ENCODE measurements around the gene NCOA3. TPM values are rescaled to one million over a fixed set of nuclear protein-coding genes. Genes with fewer than 3 reads are reported as not detected.

Gene NCOA3
- total and polyA plus RNA-seq, 2 of the 8 experiments (the other 6 are each of a cell fraction or from before 2014, with no cell fraction given), result 7.9 to 24.7 TPM

- Histone ChIP-seq H2AK5ac (ENCODE audit: low read depth, low read length) (no peak overlapping the region), H3K23me2 (ENCODE audit: low read depth, low read length) (no peaks in the 10 kb centered on the region), H3K9ac (replicated peaks in 1 of 4; ENCODE audit: extremely low read depth in 1 of 4, low read depth in 3 of 4, low read length in 3 of 4) (no peak overlapping the region), H4K5ac (ENCODE audit: insufficient read length, low read depth, low read length) (no peak overlapping the region), H3K27me3 (replicated peaks in 1 of 4; ENCODE audit: control insufficient read depth in 3 of 4, extremely low read depth in 1 of 4, insufficient read depth in 3 of 4, low read length in 3 of 4) (no peaks in the 10 kb centered on the region), H2AFZ (ENCODE audit: low read length) (no peak overlapping the region), H3K4me3 (ENCODE audit: extremely low read depth in 1 of 4, insufficient read depth in 2 of 4, low read depth in 3 of 4, low read length in 4 of 4) (no peak overlapping the region), H3K4me1 (replicated peaks in 1 of 4; ENCODE audit: control insufficient read depth in 3 of 4, insufficient read depth in 4 of 4, low read length in 3 of 4) (peaks cover 0 to 4% (median 1%) of the 10 kb centered on the region in 4 experiments; a peak in 6 of 7 replicates), H3K14ac (ENCODE audit: insufficient read length) (no peak overlapping the region), H2BK120ac (replicated peaks; ENCODE audit: low read depth, low read length) (no peak overlapping the region), H3K4ac (replicated peaks; ENCODE audit: insufficient read length, low read depth, low read length) (no peak overlapping the region), H3K36me3 (ENCODE audit: control insufficient read depth in 2 of 4, insufficient read depth in 4 of 4, low read length in 3 of 4) (peaks cover 0 to 23% (median 0%) of the 10 kb centered on the region in 4 experiments; a peak in 2 of 8 replicates), H3K4me2 (ENCODE audit: insufficient read depth in 1 of 2, low read depth in 2 of 2, low read length in 2 of 2) (no peak overlapping the region), H3K23ac (ENCODE audit: insufficient read length) (no peak overlapping the region), H2BK20ac (ENCODE audit: low read length) (no peak overlapping the region; the same call in 1 of the 2 replicates), H3K79me1 (ENCODE audit: low read depth, low read length) (no peaks in the 10 kb centered on the region), H2BK5ac (ENCODE audit: low read depth, low read length) (no peak overlapping the region), H4K20me1 (replicated peaks in 1 of 2; ENCODE audit: control insufficient read depth in 1 of 2, insufficient read depth in 2 of 2, low read length in 2 of 2) (no peaks in the 10 kb centered on the region), H2BK15ac (ENCODE audit: low read length) (no peak overlapping the region), H4K8ac (ENCODE audit: extremely low read depth, insufficient read depth, low read length) (no peak overlapping the region), H3K9me3 (ENCODE audit: insufficient read depth in 2 of 2, low read depth in 1 of 2, low read length in 1 of 2) (no peaks in the 10 kb centered on the region), H2BK12ac (ENCODE audit: low read depth, low read length) (no peak overlapping the region), H4K91ac (replicated peaks; ENCODE audit: insufficient read length, low read length) (no peak overlapping the region), H3K18ac (ENCODE audit: extremely low read depth, low read length) (no peak overlapping the region), H3K56ac (replicated peaks; ENCODE audit: insufficient read length, low read depth, low read length) (no peak overlapping the region), H3K79me2 (ENCODE audit: control insufficient read depth in 1 of 2, insufficient read depth in 2 of 2, low read length in 2 of 2) (no peaks in the 10 kb centered on the region), H3K27ac (ENCODE audit: low read depth, low read length) (no peak overlapping the region)
- TF ChIP-seq CTCF (IDR thresholded peaks at IDR 0.05; ENCODE audit: control extremely low read depth in 1 of 3, insufficient read depth in 1 of 3, low read depth in 1 of 3, low read length in 3 of 3) (no peak), TAF1 (IDR thresholded peaks at IDR 0.05; ENCODE audit: low read depth, low read length) (no peak), FOSL1 (IDR thresholded peaks at IDR 0.05; ENCODE audit: insufficient read depth, low read depth, low read length) (no peak), JUND (IDR thresholded peaks at IDR 0.05; ENCODE audit: low read length) (no peak), RFX5 (IDR thresholded peaks at IDR 0.05; ENCODE audit: borderline replicate concordance, low read depth, low read length) (no peak), E2F6 (IDR thresholded peaks at IDR 0.05) (no peak), SRF (IDR thresholded peaks at IDR 0.05; ENCODE audit: low read depth, low read length) (no peak), MAX (IDR thresholded peaks at IDR 0.05) (no peak), EP300 (IDR thresholded peaks at IDR 0.05; ENCODE audit: borderline replicate concordance in 1 of 2, low read depth in 2 of 2, low read length in 2 of 2) (no peak)
- FAIRE-seq (no peak), DNase-seq (ENCODE audit: low read depth in 1 of 2, low spot score in 2 of 2) (no peak)
- ChIA-PET CTCF (ENCODE audit: partially characterized antibody) (interaction anchor here (0.6 to 8.2 kb wide), 2 partner anchors 18 to 243 kb away, joined by 3 to 92 read pairs; no protein-coding TSS in a partner anchor), POLR2A (ENCODE audit: partially characterized antibody) (interaction anchor here (2.0 kb wide), 1 partner anchor 12 kb away, joined by 4 read pairs; no protein-coding TSS in a partner anchor)
- 94% methylated on average over 7 of the region's 7 CpGs; no CpG with 5 or more reads in 1 of the 2 experiments for WGBS, 2 experiments (ENCODE audit: extremely low coverage in 1 of 2, insufficient coverage in 1 of 2, insufficient read length in 1 of 2, insufficient replicate concordance in 2 of 2, low coverage in 1 of 2, low lambda C conversion rate in 2 of 2, missing lambda C conversion rate in 1 of 2)
Observed at GRCh38 chr20:47659904-47660601, 158.4 kb downstream of the NCOA3 start.
